NK-92 (cell line): Measurements from ENCODE around the gene KCNF1.

ENCODE experiments used
- DNase-seq: peaks from one replicate; lab custom pipeline; 2025; ENCODE audit not compliant: unreplicated experiment; lab: John Stamatoyannopoulos, UW

KCNF1 gene

GRCh38 chr2:10918661-10919409, 7.1 kb downstream of the KCNF1 start:
- DNase-seq: no peak

GRCh38 chr2:10919410-10919770, 7.7 kb downstream of the KCNF1 start:
- no peak for DNase-seq

GRCh38 chr2:10919771-10920621, 8.3 kb downstream of the KCNF1 start:
- no peak for DNase-seq

GRCh38 chr2:10920764-10921388, 9.1 kb downstream of the KCNF1 start:
- no peak for DNase-seq

- DNase-seq: no peak
These were observed 9.8 kb downstream of the KCNF1 start for GRCh38 chr2:10921525-10921924.

GRCh38 chr2:10922307-10923007, 10.7 kb downstream of the KCNF1 start:
- no peak for DNase-seq

GRCh38 chr2:10923008-10923375, 11.3 kb downstream of the KCNF1 start:
- no peak for DNase-seq

- DNase-seq: no peak
These were observed 12.2 kb downstream of the KCNF1 start for GRCh38 chr2:10923965-10924364.

- DNase-seq: no peak
These were observed 12.7 kb downstream of the KCNF1 start for GRCh38 chr2:10924441-10924840.

- no peak for DNase-seq
These were observed 13.1 kb downstream of the KCNF1 start for GRCh38 chr2:10924859-10925258.

- no peak for DNase-seq
These were observed 14.6 kb downstream of the KCNF1 start for GRCh38 chr2:10926191-10926820.

GRCh38 chr2:10930721-10931516, 19.2 kb downstream of the KCNF1 start:
- DNase-seq: no peak

- DNase-seq: no peak
These were observed 20.0 kb downstream of the KCNF1 start for GRCh38 chr2:10931710-10932255.

- no peak for DNase-seq
These were observed 20.8 kb downstream of the KCNF1 start for GRCh38 chr2:10932345-10933151.

- DNase-seq: no peak
These were observed 22.0 kb downstream of the KCNF1 start for GRCh38 chr2:10933700-10934225.

GRCh38 chr2:10934308-10934978, 22.7 kb downstream of the KCNF1 start:
- no peak for DNase-seq

GRCh38 chr2:10934979-10935350, 23.2 kb downstream of the KCNF1 start:
- no peak for DNase-seq

GRCh38 chr2:10935366-10935918, 23.7 kb downstream of the KCNF1 start:
- no peak for DNase-seq
